Myometrial cell (primary cell): ENCODE measurements around the gene OLFML2A. TPM values are rescaled to one million over a fixed set of nuclear protein-coding genes. Genes with fewer than 3 reads are reported as not detected.

Experiments
- total RNA-seq: library from RNA; depleted of rRNA; stranded (reverse); fragments of >200 nt; gene quantifications from 2 replicates; pipeline ENCODE4 v1.2.3, GENCODE V29; 2015

Gene OLFML2A
- 14.1 and 33.0 TPM in 2 replicates for total RNA-seq

DNA sequence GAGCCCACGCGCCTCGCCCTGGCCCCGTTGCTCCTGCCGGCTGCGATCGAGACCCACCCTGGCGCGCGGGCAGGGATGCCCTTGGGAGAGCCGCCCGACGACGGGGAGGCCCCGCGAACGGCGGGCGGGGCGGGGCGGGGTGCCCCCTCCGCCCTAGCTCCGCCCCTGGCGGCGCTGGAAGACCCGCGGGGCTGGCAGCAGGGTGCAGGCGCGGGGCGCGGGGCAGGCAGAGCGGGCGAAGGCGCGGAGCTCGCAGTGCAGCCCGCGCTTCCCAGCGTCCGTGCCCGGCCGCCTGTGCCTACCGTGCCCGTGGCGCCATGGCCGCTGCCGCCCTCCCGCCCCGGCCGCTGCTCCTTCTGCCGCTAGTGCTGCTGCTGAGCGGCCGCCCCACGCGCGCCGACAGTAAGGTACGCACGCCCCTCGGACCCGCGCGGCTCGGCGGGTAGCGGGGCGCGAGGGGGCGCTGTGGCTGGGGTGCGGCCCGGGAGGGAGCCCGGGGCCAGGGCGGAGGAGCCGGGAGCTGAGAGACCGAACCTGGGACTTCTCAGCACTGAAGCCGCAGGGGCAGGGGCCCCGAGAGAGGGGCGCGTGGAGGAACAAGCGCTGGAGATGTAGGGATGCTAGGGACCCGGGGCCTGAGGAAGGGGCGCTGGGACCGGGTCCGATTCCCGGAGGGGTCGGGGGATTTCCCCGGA is at the start of gene OLFML2A:
OLFML2A (plus strand) TSS at position 180 of the 695 bp plus-strand sequence; CDS start at position 318, 138 bp downstream.

DNA sequence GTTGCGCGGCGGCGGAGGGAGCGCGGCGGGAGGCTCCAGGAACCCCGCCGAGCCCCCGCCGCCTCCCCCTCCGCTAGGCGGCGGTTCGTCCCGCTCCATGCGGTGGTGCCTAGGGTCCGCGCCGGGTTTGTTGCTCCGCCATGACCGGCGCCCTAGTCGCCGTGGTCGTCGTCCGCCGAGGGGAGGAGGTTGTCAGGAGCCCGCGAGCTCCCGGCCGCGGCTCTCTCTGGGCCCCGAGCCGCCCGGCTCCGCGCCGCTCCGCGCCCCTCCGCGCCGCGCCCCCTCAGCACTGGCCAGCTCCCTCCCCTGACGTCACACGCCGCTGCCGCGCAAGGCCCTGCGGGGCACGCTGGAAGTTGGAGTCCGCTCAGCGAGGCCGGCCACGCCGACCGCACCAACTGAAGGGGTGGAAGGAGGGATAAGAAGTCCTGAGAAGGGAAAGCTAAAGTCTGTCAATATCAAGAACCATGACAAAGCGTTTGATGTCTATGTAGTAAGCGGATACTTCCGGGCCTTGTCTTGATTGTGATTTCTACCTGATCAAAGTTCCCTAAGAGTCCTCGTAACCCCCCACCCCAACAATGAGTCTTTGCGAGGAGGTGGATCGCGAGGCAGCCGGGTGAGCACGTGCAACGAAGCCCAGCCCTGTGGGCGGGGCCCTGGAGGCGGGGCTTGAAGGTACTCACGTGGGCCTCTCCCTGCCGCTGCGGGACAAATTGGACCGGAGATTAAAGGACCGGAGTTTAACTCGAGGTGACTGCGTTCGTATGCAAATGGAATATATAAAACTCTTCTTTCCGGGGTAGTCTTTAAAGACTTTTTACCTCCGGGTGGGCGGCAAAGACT is 5.7 kb upstream of the OLFML2A start, which contains the start of gene NR6A1:
NR6A1 (minus strand) TSS at position 291 of the 846 bp plus-strand sequence.

DNA sequence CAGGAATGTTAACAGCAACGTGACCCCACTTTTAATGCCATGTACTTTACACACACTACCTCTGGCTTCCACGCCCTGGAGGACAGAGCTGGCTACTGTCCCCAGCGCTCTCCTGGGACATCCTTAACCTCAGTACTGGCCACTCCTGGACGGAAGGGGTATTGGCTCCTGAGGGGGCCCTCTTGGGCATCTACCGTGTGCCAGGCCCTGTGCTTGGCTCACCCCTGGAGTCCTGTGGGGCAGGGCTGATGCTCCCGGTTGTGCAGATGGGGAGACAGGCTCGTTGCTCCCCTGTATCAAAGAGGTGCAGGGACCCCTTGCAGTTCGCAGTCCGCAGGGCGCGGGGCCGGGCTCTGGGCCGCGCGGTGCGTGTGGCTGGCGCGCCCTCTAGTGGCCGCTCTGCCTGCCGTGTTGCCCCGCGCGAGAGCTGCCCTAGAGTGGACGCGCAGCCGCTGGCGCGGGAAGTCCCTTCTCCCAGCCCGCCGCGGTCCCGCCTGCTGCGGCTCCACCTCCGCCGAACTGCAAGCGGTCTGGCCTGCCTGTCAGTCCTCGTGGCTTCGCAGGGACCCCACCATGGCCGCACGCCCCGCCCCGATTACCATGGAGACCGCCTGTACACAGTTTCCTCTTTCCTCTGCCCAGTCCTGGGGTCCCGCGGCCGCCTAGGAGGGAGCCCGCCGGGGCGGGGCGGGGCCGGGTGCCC is 76.0 kb downstream of the OLFML2A start, which contains the start of gene WDR38:
WDR38 (plus strand) TSS at position 632 of the 703 bp plus-strand sequence. CDS start 72 bp downstream, outside the sequence.

DNA sequence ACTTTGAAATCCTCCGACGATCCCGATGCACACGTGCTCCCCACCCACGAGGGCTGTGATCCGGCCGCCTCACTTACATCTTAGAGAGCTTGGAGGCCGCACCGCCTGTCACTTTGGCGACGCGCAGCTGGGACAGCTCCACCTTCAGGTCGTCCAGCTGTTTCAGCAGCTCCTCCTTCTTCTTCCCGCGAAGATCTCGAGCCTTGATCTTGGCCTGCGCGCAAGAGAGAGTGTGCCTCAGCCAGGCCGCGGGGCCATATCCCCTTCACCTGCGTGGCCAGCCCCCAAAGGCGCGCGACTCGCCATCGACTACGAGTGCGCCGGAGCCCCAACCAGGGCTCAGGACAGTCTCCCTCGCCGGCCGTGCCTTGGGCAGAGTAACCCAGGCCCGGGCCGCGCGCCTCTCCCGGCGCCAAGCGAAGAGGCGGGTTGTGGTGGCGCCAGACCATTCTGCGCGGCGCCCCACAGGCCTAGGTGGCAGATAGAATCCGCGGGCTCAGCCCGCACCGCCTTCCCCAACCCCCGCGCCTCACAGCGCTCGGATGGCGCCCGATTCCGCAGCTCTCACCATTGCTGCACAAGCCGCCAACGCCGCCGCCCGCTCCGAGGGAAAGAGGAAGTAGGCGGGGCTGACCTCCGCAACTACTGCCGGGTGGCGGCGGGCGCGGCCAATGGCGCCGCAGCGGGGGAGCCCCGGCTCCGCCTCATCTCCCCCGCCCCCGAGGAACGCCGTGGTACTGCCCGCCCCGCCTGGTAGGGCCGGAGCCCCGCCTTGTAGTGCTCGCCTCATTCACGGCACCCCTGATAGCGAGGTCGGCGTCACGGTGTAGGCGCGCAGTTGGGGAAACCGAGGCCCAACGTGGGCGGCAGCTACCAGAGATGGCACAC is 84.7 kb downstream of the OLFML2A start, which contains the start of the genes ARPC5L and RPL35:
ARPC5L (plus strand) TSS at position 789 of the 888 bp plus-strand sequence. CDS start 7,161 bp downstream, outside the sequence.
RPL35 (minus strand) TSS at position 616 of the 888 bp plus-strand sequence; CDS start at position 571, 45 bp downstream.

Other genes with a start within 250 kb of the OLFML2A start
- under 0.01 TPM in 2 replicates for gene NR6A1, start 5.8 kb upstream of the OLFML2A start, total RNA-seq
- not detected in 2 replicates for gene WDR38, start 76.3 kb downstream of the OLFML2A start, total RNA-seq
- gene RPL35, start 84.8 kb downstream of the OLFML2A start, total RNA-seq: 3,814 and 4,108 TPM in 2 replicates
- 27.4 and 30.5 TPM in 2 replicates for gene ARPC5L, start 85.0 kb downstream of the OLFML2A start, total RNA-seq
- 8.1 and 14.5 TPM in 2 replicates for gene GOLGA1, start 163.9 kb downstream of the OLFML2A start, total RNA-seq